Type B pancreatic cell (in vitro differentiated cells): ENCODE results near the gene POLD3. TPM values are rescaled to one million over a fixed set of nuclear protein-coding genes. Genes with fewer than 3 reads are reported as not detected.

Experiments used
- DNase-seq: peaks from one replicate; pipeline ENCODE4 v3.0.0; 2021; ENCODE audit warnings: mixed read lengths; ENCODE audit not compliant: unreplicated experiment; ENCODE audit errors: extremely low spot score
- H3K27ac Mint-ChIP-seq: 2 replicates; pipeline ENCODE4 v1.8.0; 2021; ENCODE audit warnings: mild to moderate bottlenecking, mixed read lengths
- H3K27me3 Mint-ChIP-seq: 2 replicates; pipeline ENCODE4 v1.8.0; 2021; ENCODE audit warnings: mixed read lengths
- H3K36me3 Mint-ChIP-seq: 2 replicates; pipeline ENCODE4 v1.8.0; 2021; ENCODE audit warnings: mixed read lengths
- H3K4me1 Mint-ChIP-seq: one replicate; pipeline ENCODE4 v1.8.0; 2021; ENCODE audit warnings: mixed read lengths; ENCODE audit not compliant: unreplicated experiment
- H3K4me3 Mint-ChIP-seq: 2 replicates; pipeline ENCODE4 v1.8.0; 2021; ENCODE audit warnings: mild to moderate bottlenecking, mixed read lengths
- H3K9me3 Mint-ChIP-seq: 2 replicates; pipeline ENCODE4 v1.8.0; 2021; ENCODE audit warnings: mixed read lengths
- CTCF ChIP-seq: fragments of 200-600 bp; sonication (generic); conservative IDR thresholded peaks from 2 replicates; pipeline ENCODE4 v1.5.0; 2021; ENCODE audit warnings: antibody characterized with exemption, mild to moderate bottlenecking
- total RNA-seq: library from RNA; stranded (reverse); gene quantifications from 2 replicates; pipeline ENCODE4 v1.2.1, GENCODE V29; 2021; ENCODE audit warnings: low replicate concordance

The POLD3 gene
- total RNA-seq, 1 donor from 2014 or later = 32.9 TPM

GRCh38 chr11:74684661-74685060 is 92.3 kb downstream of the POLD3 start:
- Mint-ChIP-seq H3K36me3 (no peaks in the 10 kb centered on the region), H3K4me3 (no peak overlapping the region), H3K9me3 (no peaks in the 10 kb centered on the region), H3K27me3 (peaks cover 9% of the 10 kb centered on the region), H3K4me1 (no peaks in the 10 kb centered on the region), H3K27ac (no peak overlapping the region)
- TF ChIP-seq CTCF = no peak
- DNase-seq = no peak

- Mint-ChIP-seq H3K27ac (no peak overlapping the region), H3K36me3 (no peaks in the 10 kb centered on the region), H3K4me3 (peak overlapping the region; percentile 5), H3K27me3 (peaks cover 9% of the 10 kb centered on the region), H3K9me3 (no peaks in the 10 kb centered on the region), H3K4me1 (no peaks in the 10 kb centered on the region)
- no peak for DNase-seq
- no peak for TF ChIP-seq CTCF
These were observed 93.0 kb downstream of the POLD3 start for GRCh38 chr11:74685338-74685737.

- DNase-seq = no peak
- no peak for TF ChIP-seq CTCF
- Mint-ChIP-seq H3K27ac (no peak overlapping the region), H3K9me3 (no peaks in the 10 kb centered on the region), H3K4me1 (no peaks in the 10 kb centered on the region), H3K27me3 (peaks cover 9% of the 10 kb centered on the region), H3K4me3 (no peak overlapping the region), H3K36me3 (no peaks in the 10 kb centered on the region)
These were observed 93.5 kb downstream of the POLD3 start for GRCh38 chr11:74685905-74686304.

DNA sequence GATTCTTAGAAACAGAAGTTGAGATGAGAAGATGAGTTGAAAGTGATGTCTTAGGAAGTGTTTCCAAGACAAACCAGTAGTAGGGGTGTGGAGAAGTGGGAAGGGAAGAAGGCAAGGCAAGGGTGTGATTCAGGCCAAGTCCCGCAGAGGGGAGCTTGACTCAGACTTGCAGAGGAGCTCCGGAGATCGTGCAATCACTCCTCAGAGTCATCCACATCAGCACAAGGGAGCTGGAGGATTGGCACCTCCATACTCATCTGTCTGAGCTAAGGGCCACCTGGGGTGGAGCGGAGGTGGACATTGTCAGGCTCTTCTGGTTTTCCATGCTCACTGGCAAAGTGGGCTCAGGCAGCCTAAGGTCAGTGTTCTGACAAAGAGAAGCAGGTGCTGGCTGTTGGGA is 94.4 kb downstream of the POLD3 start:
- Mint-ChIP-seq H3K9me3 (no peaks in the 10 kb centered on the region), H3K4me1 (no peaks in the 10 kb centered on the region), H3K36me3 (no peaks in the 10 kb centered on the region), H3K4me3 (no peak overlapping the region), H3K27me3 (peaks cover 9% of the 10 kb centered on the region), H3K27ac (no peak overlapping the region)
- DNase-seq = no peak
- no peak for TF ChIP-seq CTCF

DNA sequence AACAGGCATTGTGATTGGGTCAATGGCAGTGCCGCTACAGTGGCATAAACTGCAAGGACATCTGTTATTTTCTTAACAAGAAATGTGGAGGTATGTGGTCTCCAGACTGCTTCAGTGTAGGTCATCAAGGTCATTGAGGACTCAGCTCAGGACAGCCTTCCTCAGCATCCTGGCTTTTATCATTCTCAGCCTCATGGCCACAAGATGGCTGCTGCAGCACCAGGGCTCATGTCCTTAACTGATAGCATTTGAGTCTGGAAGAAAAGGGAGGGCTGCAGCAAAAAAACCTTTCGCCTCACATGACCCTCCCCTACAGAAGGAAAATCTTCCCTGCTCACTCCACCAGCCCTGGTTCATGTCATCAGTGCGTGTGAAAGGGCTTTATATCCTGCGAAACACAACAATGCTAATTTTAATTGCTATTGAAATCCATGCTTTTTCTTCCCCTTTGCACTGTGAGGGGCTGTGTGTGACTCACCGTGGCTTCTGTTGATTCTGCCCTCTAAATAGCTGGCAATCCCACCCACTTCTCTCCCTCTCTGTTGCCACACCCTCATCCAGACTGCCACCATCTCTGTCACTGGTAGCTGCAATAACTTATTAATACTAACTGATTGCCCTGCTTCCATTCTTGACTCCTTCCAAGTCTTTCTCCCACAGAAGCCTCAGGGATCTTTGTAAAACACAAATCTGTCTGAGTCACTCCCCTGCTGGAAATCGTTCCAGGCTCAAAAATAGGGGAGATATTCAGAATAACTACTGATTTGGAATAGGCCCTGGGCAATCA is 95.0 kb downstream of the POLD3 start:
- Mint-ChIP-seq H3K4me1 (no peaks in the 10 kb centered on the region), H3K36me3 (no peaks in the 10 kb centered on the region), H3K27ac (no peak overlapping the region), H3K27me3 (peaks cover 7% of the 10 kb centered on the region), H3K9me3 (no peaks in the 10 kb centered on the region), H3K4me3 (no peak overlapping the region)
- DNase-seq = no peak
- no peak for TF ChIP-seq CTCF
